CD4-positive, alpha-beta memory T cell (primary cell): ENCODE measurements around the gene DLGAP4. TPM values are rescaled to one million over a fixed set of nuclear protein-coding genes. Genes with fewer than 3 reads are reported as not detected.

Experiments
- CTCF ChIA-PET: fragments of 350-600 bp; sonication (Branson Sonifier 250); formaldehyde crosslinking; loops from one replicate; lab custom pipeline; 2021; ENCODE audit warnings: inconsistent platforms; ENCODE audit not compliant: partially characterized antibody; lab: Charles Lee
- POLR2A ChIA-PET: fragments of 350-600 bp; sonication (Branson Sonifier 250); formaldehyde crosslinking; loops from one replicate; lab custom pipeline; 2021; ENCODE audit not compliant: partially characterized antibody; lab: Charles Lee
- DNase-seq, 5 donors: peaks; one replicate each; pipeline versions ENCODE4 v3.0.0 to v3.0.0-alpha.2; 2020 to 2022; ENCODE audit warnings: mixed read lengths in 1 of 5
- H3K27ac ChIP-seq: one replicate; pipeline ENCODE4 v1.7.0; 2013; ENCODE audit warnings: low read depth, low read length
- H3K27me3 ChIP-seq: 2 replicates; pipeline ENCODE4 v1.7.0; 2013; ENCODE audit warnings: mild to moderate bottlenecking, low read length, moderate library complexity; ENCODE audit not compliant: insufficient read depth
- H3K36me3 ChIP-seq: 2 replicates; pipeline ENCODE4 v1.7.0; 2013; ENCODE audit warnings: mild to moderate bottlenecking, low read length, moderate library complexity; ENCODE audit not compliant: insufficient read depth
- H3K4me1 ChIP-seq: 2 replicates; pipeline ENCODE4 v1.7.0; 2013; ENCODE audit warnings: mild to moderate bottlenecking, low read length, moderate library complexity; ENCODE audit not compliant: insufficient read depth
- H3K4me3 ChIP-seq, 2 donors: one replicate each; pipeline ENCODE4 v1.7.0; 2013; ENCODE audit warnings: low read length in 2 of 2, mild to moderate bottlenecking in 1 of 2
- H3K9me3 ChIP-seq, 2 donors: one replicate each; pipeline ENCODE4 v1.7.0; 2013; ENCODE audit warnings: low read length in 2 of 2, control low read depth in 1 of 2; ENCODE audit not compliant: control insufficient read depth in 1 of 2
- H3K27ac Mint-ChIP-seq, 7 donors: one replicate each; pipeline ENCODE4 v1.8.0; 2020 to 2021; ENCODE audit warnings: mixed read lengths in 7 of 7, mild to moderate bottlenecking in 6 of 7, inconsistent platforms in 3 of 7, moderate library complexity in 3 of 7
- H3K27me3 Mint-ChIP-seq, 2 donors: one replicate each; pipeline ENCODE4 v1.8.0; 2020 to 2021; ENCODE audit warnings: mixed read lengths in 2 of 2
- H3K36me3 Mint-ChIP-seq, 2 donors: one replicate each; pipeline ENCODE4 v1.8.0; 2020 to 2021; ENCODE audit warnings: mixed read lengths in 2 of 2, inconsistent platforms in 1 of 2, mild to moderate bottlenecking in 1 of 2
- H3K4me1 Mint-ChIP-seq, 4 donors: one replicate each; pipeline ENCODE4 v1.8.0; 2020 to 2021; ENCODE audit warnings: mixed read lengths in 4 of 4, mild to moderate bottlenecking in 1 of 4
- H3K4me3 Mint-ChIP-seq, 8 donors: one replicate each; pipeline ENCODE4 v1.8.0; 2020 to 2021; ENCODE audit warnings: mixed read lengths in 8 of 8, mild to moderate bottlenecking in 7 of 8, moderate library complexity in 6 of 8, inconsistent platforms in 3 of 8
- H3K9me3 Mint-ChIP-seq, 8 donors: one replicate each; pipeline ENCODE4 v1.8.0; 2020 to 2021; ENCODE audit warnings: mixed read lengths in 8 of 8, mild to moderate bottlenecking in 5 of 8, inconsistent platforms in 3 of 8, moderate library complexity in 1 of 8
- intact Hi-C: fragments of 100-400 bp; cut with micrococcal nuclease; formaldehyde crosslinking; loops from one replicate; pipeline ENCODE4 v1.15.1; 2023
- polyA plus RNA-seq, 2 donors: library from polyadenylated mRNA; unstranded; fragments of 300-500 nt; fragmentation: Illumina TruSeq; gene quantifications; one replicate each; pipeline ENCODE4 v1.2.3, GENCODE V29; 2021
- total RNA-seq, 2 experiments: library from RNA; stranded (reverse); gene quantifications; one replicate each; pipeline ENCODE4 v1.2.3, GENCODE V29; 2021

DLGAP4 gene
- total and polyA plus RNA-seq, 4 experiments from 2014 or later = 13.3 to 50.2 (median 31.0) TPM

GRCh38 chr20:36573798-36574365, 267.7 kb downstream of the DLGAP4 start:
- H3K4me3 Mint-ChIP-seq = peak overlapping the region; percentile 43 to 96 (median 71)
- intact Hi-C loops = loop anchor here (1.0 to 10.0 kb wide), 6 partner anchors 18 to 619 kb away; partner anchors contain the start of genes RAB5IF and SCAND1
- peak in 3 of 5 donors; percentile 35 to 41 (median 37) for DNase-seq

GRCh38 chr20:36574366-36575135, 268.4 kb downstream of the DLGAP4 start:
- H3K36me3 Mint-ChIP-seq = peaks cover 0 to 24% of the 10 kb centered on the region in 2 donors
- intact Hi-C loops = loop anchor here (1.0 to 10.0 kb wide), 2 partner anchors 21 to 620 kb away; partner anchors contain the start of gene SCAND1
- Histone ChIP-seq H3K36me3 (peaks cover 13% of the 10 kb centered on the region), H3K4me3 (peak overlapping the region; percentile 23 to 73), H3K4me1 (peaks cover 40% of the 10 kb centered on the region), H3K27ac (peak overlapping the region; percentile 100), H3K27me3 (no peaks in the 10 kb centered on the region), H3K9me3 (no peaks in the 10 kb centered on the region)
- peaks cover 24 to 46% (median 32%) of the 10 kb centered on the region in 4 donors for H3K4me1 Mint-ChIP-seq
- ChIA-PET POLR2A (interaction anchor here (0.8 to 10.7 kb wide), 9 partner anchors 8 to 620 kb away, joined by 3 to 202 read pairs (median 7); partner anchors contain the start of genes RAB5IF, SCAND1 and SLA2), CTCF (interaction anchor here (1.2 to 11.4 kb wide), 3 partner anchors 15 to 180 kb away, joined by 3 to 132 read pairs (median 37); partner anchors contain the start of gene RAB5IF)
- peak; percentile 51 to 70 (median 59) for DNase-seq
- no peaks in the 10 kb centered on the region for H3K27me3 Mint-ChIP-seq
- peaks cover 0 to 4% (median 0%) of the 10 kb centered on the region in 8 donors for H3K9me3 Mint-ChIP-seq
- H3K4me3 Mint-ChIP-seq = peak overlapping the region; percentile 86 to 96 (median 92)
- H3K27ac Mint-ChIP-seq = peak overlapping the region; percentile 94 to 97 (median 96)

More at GRCh38 chr20:36573798-36574365, 267.7 kb downstream of the DLGAP4 start:
- Histone ChIP-seq H3K27ac (peak overlapping the region; percentile 100), H3K36me3 (peaks cover 6% of the 10 kb centered on the region), H3K4me1 (peaks cover 40% of the 10 kb centered on the region), H3K9me3 (no peaks in the 10 kb centered on the region), H3K27me3 (no peaks in the 10 kb centered on the region), H3K4me3 (peak overlapping the region; percentile 23 to 73)
- H3K27ac Mint-ChIP-seq = peak overlapping the region; percentile 55 to 95 (median 84)
- POLR2A ChIA-PET = interaction anchor here (0.8 to 10.7 kb wide), 14 partner anchors 9 to 620 kb away, joined by 3 to 202 read pairs (median 4); partner anchors contain the start of genes RAB5IF, SCAND1 and SLA2
- H3K9me3 Mint-ChIP-seq = peaks cover 0 to 4% (median 0%) of the 10 kb centered on the region in 8 donors
- peaks cover 0 to 20% of the 10 kb centered on the region in 2 donors for H3K36me3 Mint-ChIP-seq
- CTCF ChIA-PET = interaction anchor here (6.7 to 11.4 kb wide), 2 partner anchors 16 to 31 kb away, joined by 37 to 132 read pairs; partner anchors contain the start of gene RAB5IF
- peaks cover 24 to 46% (median 30%) of the 10 kb centered on the region in 4 donors for H3K4me1 Mint-ChIP-seq
- no peaks in the 10 kb centered on the region for H3K27me3 Mint-ChIP-seq

- intact Hi-C loops = loop anchor here (10.0 kb wide), 1 partner anchor 621 kb away; the partner anchor contains the start of gene SCAND1
- Mint-ChIP-seq H3K4me1 (peaks cover 24 to 53% (median 33%) of the 10 kb centered on the region in 4 donors), H3K4me3 (peak overlapping the region in 7 of 8 donors; percentile 45 to 96 (median 89)), H3K27me3 (no peaks in the 10 kb centered on the region), H3K9me3 (peaks cover 0 to 7% (median 0%) of the 10 kb centered on the region in 8 donors), H3K27ac (peak overlapping the region; percentile 76 to 97 (median 95)), H3K36me3 (peaks cover 9 to 35% of the 10 kb centered on the region in 2 donors)
- Histone ChIP-seq H3K9me3 (no peaks in the 10 kb centered on the region), H3K36me3 (peaks cover 23% of the 10 kb centered on the region), H3K27ac (no peak overlapping the region), H3K4me1 (peaks cover 41% of the 10 kb centered on the region), H3K27me3 (no peaks in the 10 kb centered on the region), H3K4me3 (no peak overlapping the region)
- ChIA-PET CTCF (interaction anchor here (0.7 to 11.4 kb wide), 3 partner anchors 14 to 374 kb away, joined by 3 to 132 read pairs (median 37); partner anchors contain the start of gene RAB5IF), POLR2A (interaction anchor here (0.6 to 10.7 kb wide), 5 partner anchors 16 to 83 kb away, joined by 3 to 202 read pairs (median 4); partner anchors contain the start of gene RAB5IF)
- DNase-seq = no peak
These were observed 269.9 kb downstream of the DLGAP4 start for GRCh38 chr20:36576081-36576445.

Other genes with a start within 250 kb of the DLGAP4 start
- gene EPB41L1, start 151.6 kb upstream of the DLGAP4 start, total RNA-seq = under 1 TPM; 0.17 to 0.30 TPM
- not detected for gene EPB41L1, start 151.6 kb upstream of the DLGAP4 start, polyA plus RNA-seq
- 10 to 100 TPM; 21.7 to 23.0 TPM for gene AAR2, start 69.9 kb upstream of the DLGAP4 start, total RNA-seq
- gene AAR2, start 69.9 kb upstream of the DLGAP4 start, polyA plus RNA-seq = 10 to 100 TPM; 42.2 to 54.3 TPM
- not detected for gene MYL9, start 235.2 kb downstream of the DLGAP4 start, total RNA-seq
- gene MYL9, start 235.2 kb downstream of the DLGAP4 start, polyA plus RNA-seq = not detected